HTERT RPE-1 (cell line): Measurements from ENCODE around the gene GTPBP2.
"Not testable (repeated sequence)": the region's sequence is repeated elsewhere in the genome, so short reads cannot be mapped to it uniquely, and the experiment has no call there.

Experiments used
- in situ Hi-C: fragments of 300-500 bp; cut with MboI; formaldehyde crosslinking; loops from 4 replicates; pipeline ENCODE4 v1.14.3; 2020; ENCODE audit warnings: low sequenced_read_pairs

The GTPBP2 gene

DNA sequence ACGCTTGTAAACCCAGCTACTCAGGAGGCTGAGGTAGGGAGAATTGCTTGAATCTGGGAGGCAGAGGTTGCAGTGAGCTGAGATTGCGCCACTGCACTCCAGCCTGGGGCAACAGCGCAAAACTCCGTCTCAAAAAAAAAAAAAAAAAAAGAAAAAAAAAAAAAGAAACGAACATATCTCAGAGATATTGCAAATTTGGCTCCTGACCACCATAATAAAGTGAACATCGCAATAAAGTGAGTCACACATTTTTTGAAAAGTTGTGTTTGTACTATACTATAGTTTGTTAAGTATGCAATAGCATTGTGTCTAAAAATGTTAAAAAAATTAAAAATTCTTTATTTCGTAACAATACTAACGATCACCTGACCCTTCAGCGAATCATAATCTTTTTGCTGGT lies 29.1 kb upstream of the GTPBP2 start:
- in situ Hi-C loops, result no loop called here

DNA sequence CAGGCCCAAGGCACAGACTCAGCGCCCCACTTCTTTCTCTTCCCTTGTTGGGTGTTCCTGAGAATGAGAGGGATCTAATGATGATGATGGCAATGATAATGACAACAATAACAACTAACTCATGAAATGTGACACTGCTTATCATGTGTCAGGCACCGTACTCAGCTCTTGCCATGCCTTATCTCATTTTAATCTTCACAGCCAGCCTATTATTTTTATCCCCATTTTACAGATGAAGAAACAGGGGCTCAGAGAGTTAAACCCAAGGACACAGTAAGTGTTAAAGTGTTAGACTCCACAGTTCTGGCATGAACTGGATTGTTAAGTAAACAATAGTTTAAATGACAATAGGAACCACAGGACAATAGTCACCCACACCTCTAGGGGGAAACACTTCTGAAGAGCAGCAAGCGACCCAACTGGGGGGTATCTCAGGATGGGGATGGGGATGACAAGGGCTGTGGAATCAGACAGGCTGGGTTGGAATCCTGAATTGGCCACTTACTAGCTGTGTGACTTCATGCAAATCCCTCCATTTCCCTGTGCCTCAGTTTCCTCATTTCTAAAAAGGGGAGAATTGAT lies 28.2 kb upstream of the GTPBP2 start:
- in situ Hi-C loops, result no loop called here

DNA sequence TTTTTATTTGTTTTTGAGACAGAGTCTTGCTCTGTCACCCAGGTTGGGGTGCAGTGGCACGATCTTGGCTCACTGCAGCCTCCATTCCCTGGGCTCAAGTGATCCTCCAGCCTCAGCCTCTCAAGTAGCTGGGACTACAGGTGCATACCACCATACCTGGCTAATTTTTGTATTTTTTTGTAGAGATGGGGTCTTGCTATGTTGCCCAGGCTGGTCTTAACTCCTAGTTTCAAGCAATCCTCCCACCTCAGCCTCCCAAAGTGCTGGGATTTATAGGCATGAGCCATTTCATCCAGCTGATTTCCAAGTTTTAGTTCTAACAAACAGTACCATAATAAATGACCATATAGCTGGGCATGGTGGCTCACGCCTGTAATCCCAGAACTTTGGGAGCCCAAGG lies 23.8 kb upstream of the GTPBP2 start:
- in situ Hi-C loops, result not testable (repeated sequence)

DNA sequence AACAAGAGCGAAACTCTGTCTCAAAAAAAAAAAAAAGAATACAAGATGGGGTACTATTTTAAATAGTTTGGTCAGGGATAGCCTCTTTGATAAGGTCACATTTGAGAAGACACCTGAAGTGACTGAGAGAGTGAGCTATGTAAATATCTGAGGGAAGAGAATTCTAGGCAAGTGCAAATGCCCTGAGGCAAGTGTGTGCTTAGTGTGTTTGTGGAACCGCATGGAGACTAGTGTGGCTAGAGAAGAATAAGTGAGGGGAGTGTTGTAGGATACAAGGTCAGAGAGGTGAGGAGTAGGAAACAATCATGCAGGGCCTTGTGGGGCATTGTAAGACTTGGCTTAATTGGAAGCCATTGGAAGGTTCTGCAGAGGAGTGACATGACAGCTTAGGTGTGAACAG lies 19.2 kb upstream of the GTPBP2 start:
- in situ Hi-C loops, result no loop called here

DNA sequence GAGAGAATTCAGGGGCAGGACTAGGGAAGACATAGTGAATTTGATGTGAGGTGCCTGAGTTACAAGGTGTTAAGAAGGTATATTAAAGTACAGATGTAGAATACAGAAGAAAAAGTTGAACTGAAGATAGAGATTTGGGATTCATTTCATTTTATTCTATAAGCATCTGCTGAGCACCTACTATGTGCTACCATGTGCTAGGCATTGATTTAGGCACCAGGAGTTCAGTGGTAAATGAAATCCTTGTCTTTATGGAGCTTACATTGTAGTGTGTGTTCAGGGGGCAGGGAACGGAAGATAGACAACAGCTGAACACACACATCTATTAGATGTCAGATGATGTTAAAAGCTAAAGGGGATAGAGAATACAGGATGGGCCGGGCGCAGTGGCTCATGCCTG lies 18.5 kb upstream of the GTPBP2 start:
- in situ Hi-C loops, result no loop called here

DNA sequence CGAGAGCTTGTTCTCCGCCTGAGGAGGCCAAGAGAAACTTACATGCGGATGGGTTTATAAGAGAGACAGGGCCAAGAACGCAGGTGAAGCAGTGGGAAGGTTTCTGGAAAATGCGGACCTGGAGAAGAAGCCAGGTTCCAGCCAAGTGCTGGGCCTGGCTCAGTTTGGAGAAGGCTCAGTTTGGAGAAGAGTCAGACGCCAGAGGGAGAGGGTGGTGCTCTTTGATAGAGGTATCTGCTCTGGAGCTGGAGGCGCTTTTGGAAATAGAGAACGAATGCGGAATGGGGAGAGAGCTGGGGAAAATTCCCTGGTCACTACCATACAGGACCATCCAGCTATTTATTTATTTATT lies 16.5 kb upstream of the GTPBP2 start:
- in situ Hi-C loops, result no loop called here

DNA sequence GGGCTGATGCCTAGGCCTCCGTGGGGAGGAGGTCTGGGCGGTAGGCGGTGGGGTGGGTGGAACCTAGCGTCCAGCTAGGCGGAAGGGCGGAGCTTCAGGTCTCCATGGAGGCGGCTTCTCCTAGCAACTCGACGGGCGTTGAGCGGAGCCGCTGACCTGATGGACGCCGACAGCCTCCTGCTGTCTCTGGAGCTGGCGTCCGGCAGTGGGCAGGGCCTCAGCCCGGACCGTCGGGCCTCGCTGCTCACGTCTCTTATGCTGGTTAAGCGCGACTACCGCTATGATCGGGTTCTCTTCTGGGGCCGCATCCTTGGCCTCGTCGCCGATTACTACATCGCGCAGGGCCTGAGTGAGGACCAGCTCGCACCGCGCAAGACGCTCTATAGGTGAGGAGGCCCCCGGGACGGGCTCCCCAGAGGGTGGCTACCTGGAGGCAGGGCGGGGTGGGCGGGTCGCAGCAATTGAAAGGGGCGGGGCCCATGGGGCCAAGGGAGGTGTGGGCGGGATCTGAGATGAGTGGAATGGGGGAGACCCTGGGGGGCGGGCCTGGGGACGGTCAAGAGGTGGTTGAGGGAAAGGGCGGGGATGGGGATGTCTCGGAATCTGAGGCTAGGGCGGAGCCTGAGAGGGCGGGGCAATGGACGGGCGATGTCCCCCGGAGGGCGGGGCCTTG lies 16.0 kb upstream of the GTPBP2 start, which contains the start of gene RSPH9:
Gene RSPH9 (plus strand): TSS at position 97 of the 673 bp plus-strand sequence. CDS start 63 bp downstream, at position 160.
- in situ Hi-C loops, result no loop called here

DNA sequence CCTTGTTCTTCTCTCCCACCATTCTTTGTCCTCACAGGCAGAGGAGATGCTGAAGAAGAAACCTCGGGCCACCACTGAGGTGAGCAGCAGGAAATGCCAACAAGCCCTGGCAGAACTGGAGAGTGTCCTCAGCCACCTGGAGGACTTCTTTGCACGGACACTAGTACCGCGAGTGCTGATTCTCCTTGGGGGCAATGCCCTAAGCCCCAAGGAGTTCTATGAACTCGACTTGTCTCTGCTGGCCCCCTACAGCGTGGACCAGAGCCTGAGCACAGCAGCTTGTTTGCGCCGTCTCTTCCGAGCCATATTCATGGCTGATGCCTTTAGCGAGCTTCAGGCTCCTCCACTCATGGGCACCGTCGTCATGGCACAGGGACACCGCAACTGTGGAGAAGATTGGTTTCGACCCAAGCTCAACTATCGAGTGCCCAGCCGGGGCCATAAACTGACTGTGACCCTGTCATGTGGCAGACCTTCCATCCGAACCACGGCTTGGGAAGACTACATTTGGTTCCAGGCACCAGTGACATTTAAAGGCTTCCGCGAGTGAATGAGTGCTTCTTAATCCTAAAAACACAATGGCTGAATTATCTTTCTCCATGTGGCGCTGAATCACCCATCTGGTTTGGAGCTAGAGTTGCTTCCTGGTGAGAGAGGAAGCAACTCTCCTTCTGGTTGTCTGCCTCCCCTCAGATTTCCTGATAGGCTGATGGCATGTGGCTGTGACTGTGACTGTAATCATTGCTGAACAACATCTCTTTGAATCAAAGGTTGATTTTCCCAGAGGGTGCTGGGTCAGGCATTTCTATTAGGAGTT lies 11.1 kb upstream of the GTPBP2 start:
- in situ Hi-C loops, result no loop called here

DNA sequence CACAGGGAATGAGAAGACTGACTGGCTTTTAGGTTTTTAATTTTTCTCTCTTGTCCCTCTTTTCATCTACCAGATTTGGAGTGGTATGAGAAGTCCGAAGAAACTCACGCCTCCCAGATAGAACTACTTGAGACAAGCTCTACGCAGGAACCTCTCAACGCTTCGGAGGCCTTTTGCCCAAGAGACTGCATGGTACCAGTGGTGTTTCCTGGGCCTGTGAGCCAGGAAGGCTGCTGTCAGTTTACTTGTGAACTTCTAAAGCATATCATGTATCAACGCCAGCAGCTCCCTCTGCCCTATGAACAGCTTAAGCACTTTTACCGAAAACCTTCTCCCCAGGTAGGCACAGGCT lies 7.2 kb upstream of the GTPBP2 start:
- in situ Hi-C loops, result no loop called here

GRCh38 chr6:43635387-43636307 lies 6.6 kb upstream of the GTPBP2 start, which contains the start of gene MAD2L1BP:
Gene MAD2L1BP (plus strand): TSS chr6:43635840. CDS start chr6:43635876, 36 bp downstream.
- in situ Hi-C loops, result no loop called here

DNA sequence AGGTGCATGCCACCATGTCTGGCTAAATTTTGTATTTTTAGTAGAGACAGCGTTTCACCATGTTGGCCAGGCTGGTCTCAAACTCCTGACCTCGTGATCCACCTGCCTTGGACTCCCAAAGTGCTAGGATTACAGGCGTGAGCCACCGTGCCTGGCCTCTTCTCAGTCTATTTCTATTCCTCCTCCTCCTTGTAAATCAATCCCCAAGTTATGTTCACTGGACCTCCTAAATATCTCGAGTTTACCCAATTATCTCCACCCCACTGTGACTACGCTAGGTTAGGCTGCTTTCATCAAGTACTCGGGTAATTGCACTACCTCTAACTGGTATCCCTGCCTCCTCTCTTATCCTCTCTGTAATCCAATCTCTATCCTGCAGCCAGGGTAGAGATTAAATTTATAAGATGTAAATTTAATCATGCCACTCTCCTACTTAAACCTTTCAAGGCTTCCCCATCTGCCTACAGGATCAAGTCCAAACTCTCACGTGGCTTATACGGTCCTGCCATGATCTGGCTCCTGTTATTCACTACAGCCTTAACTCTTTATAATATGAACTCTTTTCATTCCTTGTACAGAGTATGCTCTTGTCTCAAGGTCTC lies 5.7 kb upstream of the GTPBP2 start:
- in situ Hi-C loops, result no loop called here

DNA sequence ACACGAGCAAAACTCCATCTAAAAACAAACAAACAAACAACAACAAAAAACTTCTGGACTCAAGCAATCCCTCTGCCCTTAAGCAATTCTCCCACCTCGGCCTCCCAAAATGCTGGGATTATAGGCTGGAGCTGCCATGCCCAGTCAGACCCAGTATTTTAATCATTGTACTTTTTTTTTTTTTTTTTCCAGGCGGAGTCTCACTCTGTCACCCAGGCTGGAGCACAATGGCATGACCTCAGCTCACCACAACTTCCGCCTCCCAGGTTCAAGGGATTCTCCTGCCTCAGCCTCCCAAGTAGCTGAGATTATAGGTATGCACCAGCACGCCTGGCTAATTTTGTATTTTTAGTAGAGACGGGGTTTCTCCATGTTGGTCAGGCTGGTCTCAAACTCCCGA lies 3.9 kb upstream of the GTPBP2 start:
- in situ Hi-C loops, result not testable (repeated sequence)

- in situ Hi-C loops, result no loop called here
Observed at GRCh38 chr6:43630980-43631619, 2.0 kb upstream of the GTPBP2 start.

DNA sequence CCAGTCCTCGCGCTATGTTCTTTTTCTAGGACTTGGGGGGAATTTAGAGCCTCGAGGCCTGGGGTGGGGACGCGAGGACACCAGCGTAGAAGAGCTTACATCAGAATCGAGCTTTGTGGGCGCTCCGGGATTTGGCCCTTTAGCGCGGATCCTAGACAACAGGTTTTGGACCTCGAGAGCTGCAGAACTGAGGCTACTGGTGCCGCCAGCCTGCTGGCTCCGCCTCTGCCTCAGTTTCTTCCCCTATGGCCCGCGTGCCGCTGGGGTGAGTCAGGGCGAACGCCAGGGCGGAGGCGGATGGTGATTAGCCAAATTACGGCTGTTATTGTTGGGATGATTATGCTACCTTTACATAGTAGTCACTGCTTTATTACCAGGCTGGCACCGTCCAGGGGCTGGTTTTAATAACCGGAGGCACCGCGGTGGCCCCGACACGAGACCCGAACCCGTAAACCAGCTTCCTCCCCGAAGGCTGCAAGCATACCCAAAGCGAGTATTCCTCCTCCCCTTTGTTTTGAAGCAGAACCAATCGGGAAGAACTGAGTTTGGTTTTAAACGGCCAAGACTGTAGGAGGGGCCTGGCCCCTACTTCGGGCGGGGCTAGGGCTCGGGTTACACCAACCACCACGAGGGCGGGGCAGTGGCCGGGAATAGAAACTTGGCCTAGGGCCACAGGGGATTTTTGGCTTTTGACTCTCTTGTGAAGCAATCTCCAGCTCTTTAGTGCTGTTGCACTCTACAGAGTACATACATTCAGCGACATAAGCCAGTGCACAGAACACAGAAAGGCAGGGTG lies 639 bp upstream of the GTPBP2 start:
- in situ Hi-C loops, result no loop called here

DNA sequence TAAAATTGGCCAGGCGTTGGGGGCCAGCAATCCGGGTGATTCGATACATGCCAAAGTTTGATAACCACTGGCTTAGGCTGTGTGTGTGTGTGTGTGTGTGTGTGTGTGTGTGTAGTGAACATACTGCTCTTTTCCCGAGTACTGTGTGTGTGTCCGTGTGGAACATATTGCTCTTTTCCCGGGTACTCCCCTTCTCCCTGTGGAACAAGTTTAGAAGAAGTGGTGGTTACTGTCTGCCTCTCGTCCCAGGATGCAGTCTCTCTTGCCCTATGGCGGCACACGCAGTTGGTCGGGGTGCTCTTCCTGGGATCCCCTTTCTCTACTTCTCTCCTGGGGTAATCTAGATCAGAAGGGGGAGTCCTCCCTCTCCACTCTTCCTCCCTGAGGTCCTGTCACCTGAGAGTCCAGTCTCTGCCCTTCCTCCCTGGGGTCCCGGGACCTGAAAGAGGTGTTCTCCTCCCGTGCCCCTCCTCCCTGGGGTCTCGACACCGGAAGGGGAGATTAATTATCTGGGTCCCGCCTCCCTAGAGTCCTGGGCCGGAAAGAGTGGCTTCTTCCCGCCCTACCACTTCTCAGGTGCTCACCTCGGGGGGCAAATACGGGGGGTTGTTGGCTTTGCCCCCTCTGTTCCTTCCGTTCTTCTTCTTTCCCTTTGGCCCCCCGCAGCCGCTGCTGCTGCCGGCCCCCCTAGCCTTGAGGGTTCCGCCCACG lies 516 bp downstream of the GTPBP2 start:
- in situ Hi-C loops, result no loop called here

- in situ Hi-C loops, result no loop called here
Observed at GRCh38 chr6:43627008-43627825, 1.8 kb downstream of the GTPBP2 start.

DNA sequence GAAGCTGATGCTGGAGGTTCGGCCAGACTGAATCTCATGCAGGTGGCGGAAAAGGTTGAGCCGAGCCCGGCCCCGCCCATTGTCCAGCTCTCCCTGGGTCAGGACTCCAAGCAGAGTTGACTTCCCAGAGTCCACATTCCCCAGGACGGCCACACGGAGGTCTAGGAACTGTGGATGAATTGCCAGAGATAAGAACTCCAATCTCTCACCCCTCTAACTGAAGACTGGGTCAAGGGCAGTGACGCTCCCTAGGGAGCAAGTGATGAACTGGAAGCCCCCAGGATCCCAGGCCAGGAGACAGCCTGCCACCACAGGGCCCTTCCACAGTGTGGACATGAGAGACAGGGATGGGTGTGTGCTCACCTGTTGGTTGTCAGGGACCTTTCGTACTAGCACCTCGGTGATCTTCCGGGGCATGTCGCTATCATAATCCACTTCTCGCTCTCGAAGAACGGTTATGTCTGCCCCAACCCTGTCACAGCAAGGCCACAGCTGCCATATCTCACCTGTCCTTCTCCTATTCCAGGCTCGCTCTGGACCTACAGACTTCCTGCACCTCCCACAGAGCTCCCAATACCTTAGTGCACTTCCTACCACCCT lies 3.6 kb downstream of the GTPBP2 start:
- in situ Hi-C loops, result no loop called here
